HEK293 (cell line): Measurements from ENCODE around the gene PRCD.

ENCODE experiments used
- CTCF ChIA-PET: fragments of 350-600 bp; formaldehyde crosslinking; extraction: SDS; loops from one replicate; lab custom pipeline; 2021; ENCODE audit warnings: antibody characterized with exemption; lab: Yijun Ruan, JAX
- POLR2A ChIA-PET: fragments of 300-600 bp; formaldehyde crosslinking; extraction: SDS; loops from one replicate; lab custom pipeline; 2020; ENCODE audit warnings: antibody characterized with exemption, inconsistent platforms; lab: Yijun Ruan, JAX
- H3K27ac ChIP-seq: fragments of 200-500 bp; sonication (Bioruptor generic); 2 replicates; pipeline ENCODE4 v1.5.1; 2014; ENCODE audit warnings: low read depth, low read length, control low read depth, inconsistent platforms; ENCODE audit errors: extremely low read depth
- H3K36me3 ChIP-seq, 2 experiments: fragments of 200-500 bp in 1 of 2; sonication (Bioruptor generic) in 1 of 2; 1 replicate in 1 of 2; 2 replicates in 1 of 2; pipeline ENCODE4 v1.5.1; 2014 to 2017; ENCODE audit warnings: inconsistent platforms in 2 of 2, low read length in 2 of 2; ENCODE audit not compliant: control insufficient read depth in 2 of 2, insufficient read depth in 1 of 2
- H3K4me1 ChIP-seq: fragments of 200-500 bp; sonication (Bioruptor generic); 2 replicates; pipeline ENCODE4 v1.5.1; 2014; ENCODE audit warnings: mild to moderate bottlenecking, low read length, inconsistent platforms; ENCODE audit not compliant: control insufficient read depth, insufficient read depth
- H3K4me3 ChIP-seq: 2 replicates; pipeline ENCODE4 v1.5.1; 2011; ENCODE audit warnings: low read depth, mild to moderate bottlenecking, control low read depth, low read length, moderate library complexity
- H3K9me3 ChIP-seq: fragments of 200-500 bp; sonication (Bioruptor generic); 2 replicates; pipeline ENCODE4 v1.5.1; 2014; ENCODE audit warnings: low read depth, low read length, inconsistent platforms; ENCODE audit not compliant: control insufficient read depth, insufficient read depth
- BCL11B ChIP-seq: fragments of 450-650 bp; formaldehyde crosslinking; IDR thresholded peaks from 2 replicates; pipeline ENCODE4 v1.5.1; 2016; ENCODE audit warnings: low read depth, missing biosample characterization, missing genetic modification characterization
- HOXD13 ChIP-seq: sonication (generic); formaldehyde crosslinking; IDR thresholded peaks from 2 replicates; pipeline ENCODE4 v1.8.0; 2022; ENCODE audit warnings: missing genetic modification reagents, borderline replicate concordance
- IKZF3 ChIP-seq: fragments of 450-650 bp; IDR thresholded peaks from 2 replicates; pipeline ENCODE4 v1.5.0; 2018; ENCODE audit warnings: missing biosample characterization, mild to moderate bottlenecking, missing genetic modification characterization, moderate library complexity
- KLF1 ChIP-seq: fragments of 450-650 bp; formaldehyde crosslinking; IDR thresholded peaks from 2 replicates; pipeline ENCODE4 v1.5.1; 2016; ENCODE audit warnings: missing biosample characterization, missing genetic modification characterization
- PRDM1 ChIP-seq: fragments of 450-650 bp; formaldehyde crosslinking; IDR thresholded peaks from 2 replicates; pipeline ENCODE4; 2016; ENCODE audit warnings: missing biosample characterization, missing genetic modification characterization
- RBAK ChIP-seq: fragments of 450-650 bp; formaldehyde crosslinking; IDR thresholded peaks from 2 replicates; pipeline ENCODE4 v1.5.1; 2016; ENCODE audit warnings: missing biosample characterization, missing genetic modification characterization
- REPIN1 ChIP-seq: fragments of 450-650 bp; formaldehyde crosslinking; IDR thresholded peaks from 2 replicates; pipeline ENCODE4 v1.5.1; 2017; ENCODE audit warnings: missing biosample characterization, missing genetic modification characterization, low read depth
- SCRT2 ChIP-seq: fragments of 450-650 bp; formaldehyde crosslinking; IDR thresholded peaks from 2 replicates; pipeline ENCODE4 v1.5.1; 2016; ENCODE audit warnings: missing biosample characterization, missing genetic modification characterization
- SP7 ChIP-seq: fragments of 450-650 bp; formaldehyde crosslinking; IDR thresholded peaks from 2 replicates; pipeline ENCODE4 v1.5.1; 2016; ENCODE audit warnings: missing biosample characterization, missing genetic modification characterization
- TCF7L2 ChIP-seq: IDR thresholded peaks from 2 replicates; pipeline ENCODE4 v1.6.1; 2011; ENCODE audit warnings: low read depth, mild to moderate bottlenecking, inconsistent platforms, low read length, moderate library complexity, borderline replicate concordance
- TRIM28 ChIP-seq: IDR thresholded peaks from 2 replicates; pipeline ENCODE4 v1.6.1; 2011; ENCODE audit warnings: low read length, control low read depth, borderline replicate concordance
- ZBTB1 ChIP-seq: fragments of 450-650 bp; formaldehyde crosslinking; IDR thresholded peaks from 2 replicates; pipeline ENCODE4 v1.5.1; 2016; ENCODE audit warnings: missing biosample characterization, missing genetic modification characterization
- ZBTB20 ChIP-seq: fragments of 450-650 bp; formaldehyde crosslinking; IDR thresholded peaks from 2 replicates; pipeline ENCODE4 v1.5.1; 2016; ENCODE audit warnings: missing biosample characterization, missing genetic modification characterization
- ZBTB21 ChIP-seq: fragments of 450-650 bp; formaldehyde crosslinking; IDR thresholded peaks from 2 replicates; pipeline ENCODE4 v1.5.1; 2017; ENCODE audit warnings: missing biosample characterization, missing genetic modification characterization
- ZBTB26 ChIP-seq: fragments of 450-650 bp; formaldehyde crosslinking; optimal IDR thresholded peaks from 2 replicates; pipeline ENCODE3; 2016; ENCODE audit warnings: missing biosample characterization, mild to moderate bottlenecking, missing genetic modification characterization
- ZBTB7A ChIP-seq: fragments of 450-650 bp; formaldehyde crosslinking; IDR thresholded peaks from 2 replicates; pipeline ENCODE4 v1.5.1; 2016; ENCODE audit warnings: low read depth, missing biosample characterization, missing genetic modification characterization
- ZNF121 ChIP-seq: fragments of 450-650 bp; formaldehyde crosslinking; IDR thresholded peaks from 2 replicates; pipeline ENCODE4 v1.5.1; 2016; ENCODE audit warnings: missing biosample characterization, missing genetic modification characterization
- ZNF132 ChIP-seq: fragments of 450-650 bp; formaldehyde crosslinking; IDR thresholded peaks from 2 replicates; pipeline ENCODE4 v1.5.1; 2017; ENCODE audit warnings: missing biosample characterization, missing genetic modification characterization, borderline replicate concordance
- ZNF157 ChIP-seq: fragments of 450-650 bp; formaldehyde crosslinking; IDR thresholded peaks from 2 replicates; pipeline ENCODE4 v1.5.1; 2016; ENCODE audit warnings: missing biosample characterization, missing genetic modification characterization
- ZNF239 ChIP-seq: fragments of 450-650 bp; formaldehyde crosslinking; IDR thresholded peaks from 2 replicates; pipeline ENCODE4 v1.5.1; 2016; ENCODE audit warnings: missing biosample characterization, missing genetic modification characterization
- ZNF324 ChIP-seq: fragments of 450-650 bp; formaldehyde crosslinking; IDR thresholded peaks from 2 replicates; pipeline ENCODE4 v1.5.1; 2016; ENCODE audit warnings: missing biosample characterization, missing genetic modification characterization
- ZNF354C ChIP-seq: fragments of 450-650 bp; formaldehyde crosslinking; IDR thresholded peaks from 2 replicates; pipeline ENCODE4 v1.5.1; 2016; ENCODE audit warnings: missing biosample characterization, missing genetic modification characterization, low read depth, borderline replicate concordance
- ZNF366 ChIP-seq: fragments of 450-650 bp; formaldehyde crosslinking; conservative IDR thresholded peaks from 2 replicates; pipeline ENCODE4 v1.5.1; 2016; ENCODE audit warnings: missing biosample characterization, missing genetic modification characterization
- ZNF416 ChIP-seq: fragments of 450-650 bp; formaldehyde crosslinking; IDR thresholded peaks from 2 replicates; pipeline ENCODE4 v1.5.1; 2016; ENCODE audit warnings: missing biosample characterization, missing genetic modification characterization
- ZNF544 ChIP-seq: fragments of 450-650 bp; formaldehyde crosslinking; IDR thresholded peaks from 2 replicates; pipeline ENCODE4 v1.5.0; 2017; ENCODE audit warnings: missing biosample characterization, missing genetic modification characterization
- ZNF843 ChIP-seq: fragments of 450-650 bp; formaldehyde crosslinking; IDR thresholded peaks from 2 replicates; pipeline ENCODE4 v1.5.1; 2016; ENCODE audit warnings: missing biosample characterization, missing genetic modification characterization
- TF ChIP-seq, protein P1 (sequence below): fragments of 450-650 bp; formaldehyde crosslinking; IDR thresholded peaks from 2 replicates; pipeline ENCODE4 v1.5.1; 2016; ENCODE audit warnings: missing biosample characterization, missing genetic modification characterization

Gene PRCD

DNA sequence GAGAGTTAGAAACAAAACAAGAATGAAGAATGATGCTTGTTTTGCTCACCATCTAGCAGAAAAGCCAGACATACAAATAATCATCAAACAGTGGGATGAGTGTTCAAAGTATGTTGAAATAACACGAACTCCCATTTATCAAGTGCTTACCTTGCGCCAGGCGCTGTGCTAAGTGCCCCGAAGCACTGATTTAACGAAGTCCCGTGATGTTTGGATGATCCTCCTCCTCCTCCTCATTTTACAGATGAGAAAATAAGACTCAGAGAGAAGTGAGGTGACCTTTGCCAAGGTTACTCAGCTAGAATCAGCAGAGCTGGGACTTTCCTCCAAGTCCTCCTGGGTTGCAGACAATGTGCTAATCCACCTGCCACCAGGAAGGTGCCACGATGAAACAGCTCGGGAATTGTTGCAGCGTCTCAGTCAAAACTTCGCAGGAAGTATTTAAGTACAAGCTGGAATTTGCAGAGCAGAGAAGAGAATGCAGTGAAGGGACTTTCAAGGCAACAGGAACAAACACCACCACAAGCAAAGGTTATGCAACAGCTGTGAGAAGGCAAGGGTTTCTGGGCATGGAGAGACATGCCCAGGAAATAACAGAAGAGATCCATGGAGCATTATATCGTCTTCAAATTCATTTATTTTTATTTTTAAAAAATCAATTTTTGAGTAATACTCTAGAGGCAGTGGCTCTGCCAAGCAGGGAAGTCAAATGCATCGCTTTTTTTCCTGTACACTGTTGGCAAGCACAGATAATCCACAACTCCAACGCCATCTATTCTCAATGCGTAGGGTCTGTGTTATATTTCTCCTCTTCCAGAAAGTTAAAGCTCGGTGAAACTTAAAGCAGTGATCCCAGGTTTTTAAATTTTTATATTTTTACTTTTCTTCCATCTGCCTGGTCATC, 11.1 kb downstream of the PRCD start (continued):
- 0 out of 2 replicates have a peak, but pooled peaks have one; percentile 28 for TF ChIP-seq SP7 (tag by site-specific recombination)
- TF ChIP-seq SCRT2 (tag by site-specific recombination) = peak; percentile 81
- no peak for TF ChIP-seq ZNF132 (tag by site-specific recombination)
- TF ChIP-seq TRIM28 = 0 out of 2 replicates have a peak, but pooled peaks have one; percentile 16
- no peak for TF ChIP-seq HOXD13 (CRISPR knock-in tag)
- 0 out of 2 replicates have a peak, but pooled peaks have one; percentile 38 for TF ChIP-seq ZBTB20 (tag by site-specific recombination)
- TF ChIP-seq PRDM1 = peak; percentile 75

DNA sequence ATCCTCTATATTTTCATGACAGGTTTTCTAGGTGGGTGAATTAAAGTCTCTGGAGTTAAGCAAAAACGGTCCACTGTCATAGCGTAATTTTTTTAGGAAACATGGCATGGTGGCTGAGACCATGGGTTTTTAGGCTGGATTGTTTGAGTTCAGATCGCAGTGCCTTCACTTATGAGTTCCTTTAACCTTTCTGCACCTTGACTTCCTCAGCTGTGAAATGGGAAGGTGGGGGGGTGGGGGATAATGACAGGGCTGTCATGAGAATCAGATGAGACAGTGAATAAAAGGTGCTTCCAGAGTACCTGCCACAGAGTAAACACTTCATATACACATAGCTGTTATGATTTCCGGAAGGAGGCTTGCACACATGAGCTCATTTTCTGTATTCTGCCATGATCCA, 11.8 kb downstream of the PRCD start:
- peaks cover 16% of the 10 kb centered on the region for H3K4me1 ChIP-seq
- no peak overlapping the region for H3K4me3 ChIP-seq
- 0 out of 2 replicates have a peak overlapping the region, but pooled peaks have one; percentile 55 for H3K27ac ChIP-seq
- CTCF ChIA-PET = interaction anchor here (0.6 to 5.4 kb wide), 10 partner anchors 11 to 223 kb away, joined by 3 to 49 read pairs (median 3); no protein-coding TSS in a partner anchor
- POLR2A ChIA-PET = interaction anchor here (1.3 kb wide), 1 partner anchor 120 kb away, joined by 4 read pairs; no protein-coding TSS in a partner anchor
- H3K9me3 ChIP-seq = no peaks in the 10 kb centered on the region
- H3K36me3 ChIP-seq = peaks cover 0 to 2% of the 10 kb centered on the region in 2 experiments; a peak in 2 of 3 replicates
- TF ChIP-seq ZNF366 (tag by site-specific recombination) (no peak), REPIN1 (tag by site-specific recombination) (no peak), HOXD13 (CRISPR knock-in tag) (no peak), ZBTB7A (tag by site-specific recombination) (no peak), ZNF239 (tag by site-specific recombination) (no peak), ZBTB1 (tag by site-specific recombination) (no peak), IKZF3 (no peak), ZNF544 (tag by site-specific recombination) (no peak), ZNF121 (tag by site-specific recombination) (no peak), ZNF157 (no peak), RBAK (tag by site-specific recombination) (no peak), ZBTB21 (no peak), ZNF324 (no peak), ZBTB26 (tag by site-specific recombination) (no peak), TCF7L2 (no peak)

DNA sequence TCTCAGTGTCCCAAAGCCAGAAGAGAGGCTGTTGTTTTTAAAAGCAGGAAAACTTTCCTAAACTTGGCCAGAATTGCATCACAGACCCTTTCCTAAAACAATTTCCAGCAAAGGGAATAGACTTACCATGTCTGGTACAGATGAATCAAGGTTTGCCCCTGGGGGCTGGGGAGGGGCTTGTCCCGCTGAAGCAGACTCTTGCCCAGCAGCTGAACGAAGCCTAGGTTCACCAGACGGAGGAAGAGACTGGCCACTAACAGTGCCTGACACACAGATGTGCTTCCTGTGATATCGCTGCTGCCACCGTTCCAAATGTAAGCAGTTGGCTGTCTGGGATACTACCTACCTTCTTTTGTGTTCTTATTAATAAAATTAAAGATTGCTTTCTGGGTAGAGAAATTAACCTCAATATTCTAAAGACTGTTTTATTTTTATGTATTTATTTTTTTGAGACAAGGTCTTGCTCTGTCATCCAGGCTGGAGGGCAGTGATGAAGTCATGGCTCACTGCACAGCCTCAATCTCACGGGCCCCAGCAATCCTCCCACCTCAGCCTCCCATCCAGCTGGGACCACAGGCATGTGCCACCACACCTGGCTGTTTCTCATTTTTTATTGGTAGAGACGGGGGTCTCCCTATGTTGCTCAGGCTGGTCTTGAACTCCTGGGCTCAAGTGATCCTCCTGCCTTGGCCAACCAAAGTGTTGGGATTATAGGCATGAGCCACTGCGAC, 13.5 kb downstream of the PRCD start:
- Histone ChIP-seq H3K27ac (no peak overlapping the region; the same call in 1 of the 2 replicates), H3K4me3 (no peak overlapping the region), H3K9me3 (no peaks in the 10 kb centered on the region), H3K36me3 (peaks cover 0 to 4% of the 10 kb centered on the region in 2 experiments; a peak in 1 of 3 replicates), H3K4me1 (peaks cover 13% of the 10 kb centered on the region; the same call in 1 of the 2 replicates)
- ChIA-PET CTCF (interaction anchor here (1.1 to 7.4 kb wide), 4 partner anchors 13 to 129 kb away, joined by 3 to 76 read pairs (median 26); no protein-coding TSS in a partner anchor), POLR2A (interaction anchor here (1.1 to 1.5 kb wide), 3 partner anchors 8 to 48 kb away, joined by 3 to 4 read pairs (median 3); no protein-coding TSS in a partner anchor)
- TF ChIP-seq TRIM28 (no peak), ZNF416 (tag by site-specific recombination) (no peak), ZNF843 (tag by site-specific recombination) (no peak), BCL11B (no peak), ZBTB1 (tag by site-specific recombination) (no peak), KLF1 (tag by site-specific recombination) (no peak), ZNF354C (tag by site-specific recombination) (no peak)
- TF ChIP-seq, protein P1, sequence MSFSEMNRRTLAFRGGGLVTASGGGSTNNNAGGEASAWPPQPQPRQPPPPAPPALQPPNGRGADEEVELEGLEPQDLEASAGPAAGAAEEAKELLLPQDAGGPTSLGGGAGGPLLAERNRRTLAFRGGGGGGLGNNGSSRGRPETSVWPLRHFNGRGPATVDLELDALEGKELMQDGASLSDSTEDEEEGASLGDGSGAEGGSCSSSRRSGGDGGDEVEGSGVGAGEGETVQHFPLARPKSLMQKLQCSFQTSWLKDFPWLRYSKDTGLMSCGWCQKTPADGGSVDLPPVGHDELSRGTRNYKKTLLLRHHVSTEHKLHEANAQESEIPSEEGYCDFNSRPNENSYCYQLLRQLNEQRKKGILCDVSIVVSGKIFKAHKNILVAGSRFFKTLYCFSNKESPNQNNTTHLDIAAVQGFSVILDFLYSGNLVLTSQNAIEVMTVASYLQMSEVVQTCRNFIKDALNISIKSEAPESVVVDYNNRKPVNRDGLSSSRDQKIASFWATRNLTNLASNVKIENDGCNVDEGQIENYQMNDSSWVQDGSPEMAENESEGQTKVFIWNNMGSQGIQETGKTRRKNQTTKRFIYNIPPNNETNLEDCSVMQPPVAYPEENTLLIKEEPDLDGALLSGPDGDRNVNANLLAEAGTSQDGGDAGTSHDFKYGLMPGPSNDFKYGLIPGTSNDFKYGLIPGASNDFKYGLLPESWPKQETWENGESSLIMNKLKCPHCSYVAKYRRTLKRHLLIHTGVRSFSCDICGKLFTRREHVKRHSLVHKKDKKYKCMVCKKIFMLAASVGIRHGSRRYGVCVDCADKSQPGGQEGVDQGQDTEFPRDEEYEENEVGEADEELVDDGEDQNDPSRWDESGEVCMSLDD (tag by site-specific recombination) = no peak
